ENCODE data around the gene COL9A3.

DNA sequence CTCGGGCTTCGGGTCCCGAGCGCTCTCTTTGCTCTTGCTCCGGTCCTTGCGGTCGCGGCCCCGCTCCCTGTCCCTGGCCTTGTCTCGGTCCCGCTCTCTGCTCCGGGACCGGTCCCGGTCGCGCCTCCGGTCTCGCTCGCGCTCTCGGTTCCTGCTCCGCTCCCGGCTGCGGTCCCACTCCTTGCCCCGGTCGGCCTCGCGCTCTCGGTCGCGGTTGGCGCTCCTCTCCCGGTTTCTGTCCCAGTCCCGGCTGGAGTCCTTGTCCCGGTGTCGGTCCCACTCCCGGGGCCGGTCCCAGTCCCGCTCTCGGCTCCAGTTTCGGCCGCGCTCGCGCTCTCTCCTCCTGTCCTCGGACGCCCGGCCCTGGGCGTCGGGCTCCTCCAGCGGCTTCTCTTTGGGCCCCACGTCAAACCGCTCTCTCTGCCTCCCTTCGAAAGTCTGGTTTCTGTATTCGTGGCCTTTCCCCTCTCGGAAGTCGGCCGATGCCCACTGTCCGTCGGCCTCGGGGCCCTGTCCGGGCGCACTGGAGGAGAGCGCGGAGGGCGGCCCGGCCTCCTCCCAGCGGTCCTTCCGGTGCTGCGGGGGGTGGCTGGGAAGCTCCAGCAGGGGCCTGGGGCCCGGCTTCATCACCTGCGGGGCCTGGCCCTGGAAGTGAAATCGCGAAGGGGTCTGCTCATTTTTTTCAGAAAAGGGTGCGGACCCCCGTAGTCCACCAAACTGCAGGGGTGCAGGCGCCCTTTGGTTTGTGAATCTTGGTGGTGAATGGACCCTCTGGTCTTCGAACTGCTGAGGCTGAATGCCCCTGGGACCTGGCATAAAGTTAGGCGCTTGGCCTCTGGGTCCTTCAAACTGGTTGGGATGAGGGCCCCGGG, 62.7 kb downstream of the COL9A3 start:
- TF ChIP-seq CTCF (IDR thresholded peaks at IDR 0.05) (no peak), POLR2A (IDR thresholded peaks at IDR 0.05) (no peak)
